Pons (tissue), 1 donor: ENCODE measurements around the gene TMEM266.

ENCODE experiments used
- DNase-seq: peaks from one replicate; pipeline ENCODE4 v3.0.0-alpha.2; 2016; ENCODE audit warnings: low spot score

TMEM266 gene

GRCh38 chr15:76162784-76163456 is 103.1 kb downstream of the TMEM266 start:
- no peak for DNase-seq

- DNase-seq, result no peak
These were observed 103.9 kb downstream of the TMEM266 start for GRCh38 chr15:76163457-76164295.

- no peak for DNase-seq
These were observed 104.8 kb downstream of the TMEM266 start for GRCh38 chr15:76164602-76165001.

DNA sequence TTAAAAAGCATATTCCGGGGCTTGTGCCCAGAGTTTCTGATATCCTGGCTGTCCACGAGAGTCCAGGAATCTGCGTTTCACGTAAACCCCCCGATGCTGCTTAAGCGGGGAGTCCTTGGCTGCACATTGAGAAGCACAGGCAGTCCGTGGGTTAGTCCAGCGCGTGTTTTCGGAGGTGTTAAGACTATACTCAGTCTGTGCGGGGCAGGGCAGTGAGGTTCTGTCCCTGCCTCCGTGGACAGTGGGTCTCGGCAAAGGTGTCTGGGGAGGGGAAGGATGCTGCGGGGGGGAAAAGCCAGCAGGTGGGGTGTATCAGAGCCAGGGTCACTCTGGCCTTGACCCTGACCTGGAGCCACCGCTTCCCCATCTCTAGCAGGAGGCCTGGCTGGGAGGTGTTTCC is 106.2 kb downstream of the TMEM266 start:
- DNase-seq, result no peak

DNA sequence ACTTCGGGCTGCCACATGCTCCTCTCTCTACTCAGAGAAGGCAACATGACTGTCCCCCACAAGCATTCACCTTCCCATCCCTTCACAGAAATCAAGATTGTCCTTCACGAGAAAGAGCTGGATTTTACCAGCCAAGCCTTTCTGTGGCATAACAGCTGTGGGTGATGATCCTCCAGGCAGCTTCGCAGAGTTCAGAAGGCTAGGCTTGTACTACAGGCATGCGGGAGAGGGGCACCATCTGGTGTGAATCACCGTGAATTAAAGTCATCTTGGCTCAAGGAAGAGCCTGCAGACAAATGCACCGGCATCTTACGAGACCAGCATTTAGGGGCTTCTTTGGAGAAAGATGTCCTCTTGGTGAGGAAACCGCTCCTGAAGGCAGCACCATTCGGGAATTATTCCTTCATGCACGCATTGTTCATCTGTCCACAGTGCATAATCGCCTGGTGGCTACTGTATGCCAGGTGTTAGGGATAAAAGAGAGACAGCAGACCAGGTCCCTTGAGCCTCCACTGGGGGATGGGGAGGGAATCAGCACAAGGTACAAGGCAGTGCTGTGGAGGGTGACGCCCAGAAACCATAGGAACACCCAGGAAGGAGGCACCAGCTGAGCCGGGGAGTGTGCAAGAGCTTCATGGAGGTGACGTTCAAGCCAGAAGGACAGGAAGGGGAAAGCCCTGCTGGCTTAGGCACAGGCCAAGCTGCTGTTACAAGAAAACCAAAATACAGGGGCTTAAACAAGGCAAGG is 108.6 kb downstream of the TMEM266 start:
- no peak for DNase-seq

DNA sequence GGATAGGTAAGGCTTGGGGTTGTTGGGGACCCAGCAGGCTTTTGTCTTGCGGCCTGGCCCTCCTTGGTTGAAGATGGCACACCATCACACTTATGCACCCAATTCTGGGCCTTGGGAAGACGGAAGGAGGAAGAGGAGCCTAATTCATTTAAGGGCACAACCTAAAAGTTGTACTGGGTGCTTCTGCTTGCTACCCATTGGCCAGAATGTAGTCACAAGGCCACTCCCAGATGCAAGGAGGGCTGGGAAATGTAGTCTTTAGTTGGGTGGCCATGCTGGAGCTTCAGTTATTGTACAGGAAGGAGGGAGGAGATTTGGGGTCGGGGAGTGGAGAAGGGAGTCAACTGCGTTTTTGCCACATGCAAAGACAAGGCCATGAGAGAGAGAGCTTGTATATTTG is 109.2 kb downstream of the TMEM266 start:
- no peak for DNase-seq

- no peak for DNase-seq
These were observed 110.4 kb downstream of the TMEM266 start for GRCh38 chr15:76169911-76170800.

- no peak for DNase-seq
These were observed 113.0 kb downstream of the TMEM266 start for GRCh38 chr15:76172782-76173181.

DNA sequence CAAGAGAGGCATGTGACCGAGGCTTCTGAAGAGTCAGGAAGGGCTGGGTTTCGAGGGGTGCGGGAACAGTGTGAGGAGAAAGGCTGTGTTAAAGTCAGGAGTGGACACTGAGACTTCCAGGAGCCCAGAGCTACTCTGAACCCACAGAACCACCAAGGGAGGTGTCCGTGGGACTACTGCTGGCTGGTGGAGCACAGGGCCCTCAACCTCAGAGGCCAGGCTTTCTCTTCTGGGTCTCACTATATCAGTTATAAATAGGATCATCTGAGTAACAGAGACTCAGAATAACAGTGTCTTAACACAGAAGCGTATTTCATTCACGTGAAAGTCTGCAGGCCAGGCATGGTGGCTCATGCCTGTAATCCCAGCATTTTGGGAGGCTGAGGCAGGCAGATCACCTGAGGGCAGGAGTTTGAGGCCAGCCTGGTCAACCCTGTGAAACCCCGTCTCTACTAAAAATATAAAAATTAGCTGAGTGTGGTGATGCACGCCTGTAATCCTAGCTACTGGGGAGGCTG is 113.6 kb downstream of the TMEM266 start:
- DNase-seq, result no peak

- no peak for DNase-seq
These were observed 114.9 kb downstream of the TMEM266 start for GRCh38 chr15:76174654-76175053.

DNA sequence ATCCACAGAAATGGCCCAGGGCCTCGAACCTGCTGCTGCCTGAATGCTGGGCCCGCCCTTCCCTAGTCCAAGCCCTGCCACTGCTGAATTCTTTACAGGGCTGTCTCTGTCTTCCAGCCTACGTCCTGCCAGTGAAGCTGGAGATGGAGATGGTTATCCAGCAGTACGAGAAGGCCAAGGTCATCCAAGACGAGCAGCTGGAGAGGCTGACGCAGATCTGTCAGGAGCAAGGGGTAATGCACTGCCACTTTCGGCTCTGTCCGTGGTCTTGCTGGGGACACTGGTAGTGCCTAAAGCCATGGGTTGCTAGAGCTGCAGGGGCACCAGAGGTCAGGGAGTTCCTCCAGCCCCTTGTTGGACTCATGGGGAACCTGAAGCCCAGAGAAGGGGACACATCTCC is 115.7 kb downstream of the TMEM266 start:
- no peak for DNase-seq

DNA sequence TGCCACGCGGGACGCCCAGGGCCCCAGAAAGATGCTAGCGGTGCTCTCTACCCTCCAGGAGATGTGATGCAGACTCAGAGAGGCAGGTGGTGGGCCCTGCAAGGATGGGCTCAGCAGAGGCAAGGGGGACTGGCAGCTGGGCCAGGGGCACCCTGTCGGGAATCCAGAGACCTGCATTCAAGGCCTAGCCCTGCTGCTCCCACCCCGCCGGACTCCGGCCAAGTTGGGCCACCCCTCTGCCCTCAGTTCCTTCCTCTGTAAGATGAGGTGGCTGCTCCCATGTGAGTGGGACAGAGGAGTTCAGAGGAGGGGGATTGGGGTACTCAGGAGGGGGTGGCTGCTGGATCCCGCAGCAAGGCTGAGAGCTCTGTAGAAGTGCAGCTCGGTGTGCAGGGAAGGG is 116.3 kb downstream of the TMEM266 start:
- DNase-seq, result no peak

- DNase-seq, result no peak
These were observed 116.8 kb downstream of the TMEM266 start for GRCh38 chr15:76176487-76177085.

DNA sequence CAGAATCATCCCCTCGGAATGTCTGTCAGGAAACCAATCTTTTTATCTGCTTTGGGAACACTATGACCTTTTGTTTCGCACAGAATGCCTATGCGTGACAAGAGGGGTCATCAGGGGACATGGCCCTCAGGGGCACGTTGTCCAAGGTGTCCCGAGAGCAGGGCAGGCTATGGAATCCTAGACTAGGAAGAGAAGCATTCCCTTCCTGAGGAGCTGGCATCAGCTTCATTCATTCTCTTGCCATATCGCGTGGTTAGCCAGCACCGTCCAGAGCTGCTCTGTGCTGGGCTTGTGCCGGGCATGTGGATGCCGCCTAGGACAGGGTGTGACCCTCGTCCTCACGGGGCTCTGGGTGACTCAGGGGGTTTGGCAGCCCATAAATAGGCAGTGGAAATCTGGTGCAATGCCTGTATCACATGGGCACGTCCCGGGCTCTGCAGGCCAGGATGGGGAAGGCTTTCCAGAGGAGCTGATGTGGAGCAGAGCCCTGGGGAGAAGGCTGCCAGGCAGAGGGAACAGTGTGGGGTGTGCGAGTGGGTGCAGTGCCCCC is 117.8 kb downstream of the TMEM266 start:
- no peak for DNase-seq

- DNase-seq, result no peak
These were observed 118.7 kb downstream of the TMEM266 start for GRCh38 chr15:76178296-76179000.

DNA sequence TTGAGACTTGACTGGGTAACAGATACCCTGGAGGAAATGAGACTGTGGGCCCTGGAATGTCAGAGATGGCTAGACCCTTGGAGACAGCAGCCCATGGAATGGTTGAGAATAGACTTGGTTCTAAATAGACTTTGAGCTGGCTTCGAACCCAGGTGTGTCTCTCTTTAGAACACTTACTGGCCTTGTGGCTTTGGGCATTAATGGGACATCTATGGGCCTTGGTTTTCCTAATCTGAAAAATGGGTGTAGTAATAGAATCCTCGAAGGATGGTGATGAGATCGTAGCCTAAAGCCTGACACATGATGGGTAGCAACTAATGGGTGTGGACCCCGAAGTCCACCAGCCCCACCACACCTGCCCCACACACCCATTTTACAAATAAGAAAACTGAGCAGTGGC is 119.2 kb downstream of the TMEM266 start:
- DNase-seq, result no peak

DNA sequence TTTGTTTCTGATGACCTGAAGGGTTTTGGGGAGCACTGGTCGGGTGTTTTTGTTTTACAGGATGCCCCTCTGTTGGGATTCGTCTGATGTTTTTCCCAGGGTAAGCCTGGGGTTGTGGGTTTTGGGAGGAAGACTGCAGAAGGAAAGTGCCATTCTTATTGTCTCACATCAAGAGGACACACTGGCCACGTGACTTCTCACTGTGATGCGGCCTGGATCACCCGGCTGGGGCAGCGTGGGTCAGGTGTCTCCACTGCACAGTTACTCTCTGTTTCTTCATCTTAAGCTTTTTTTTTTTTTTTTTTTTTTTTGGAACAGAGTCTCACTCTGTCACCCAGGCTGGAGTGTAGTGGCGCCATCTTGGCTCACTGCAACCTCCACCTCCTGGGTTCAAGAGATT is 120.5 kb downstream of the TMEM266 start:
- no peak for DNase-seq

DNA sequence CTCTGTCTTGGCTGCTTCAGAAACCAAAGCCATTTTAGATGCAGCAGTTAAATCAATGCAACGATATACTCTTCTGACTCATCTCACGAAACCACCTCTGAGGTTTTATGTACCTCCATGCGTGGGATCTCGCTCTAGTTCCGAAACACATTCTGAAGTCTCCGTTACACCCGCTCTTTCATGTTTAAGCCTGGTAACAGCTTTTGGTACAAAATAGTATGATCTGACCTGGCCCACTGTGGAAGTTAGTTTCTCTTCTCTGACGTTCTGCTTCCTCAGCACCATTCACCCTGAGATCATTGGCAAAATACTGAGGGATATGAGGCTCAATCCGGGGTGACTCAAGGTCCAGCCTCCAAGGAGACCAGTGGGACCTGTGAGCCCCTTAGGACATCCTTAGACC is 121.9 kb downstream of the TMEM266 start:
- DNase-seq, result no peak

- DNase-seq, result no peak
These were observed 124.3 kb downstream of the TMEM266 start for GRCh38 chr15:76183930-76184649.

DNA sequence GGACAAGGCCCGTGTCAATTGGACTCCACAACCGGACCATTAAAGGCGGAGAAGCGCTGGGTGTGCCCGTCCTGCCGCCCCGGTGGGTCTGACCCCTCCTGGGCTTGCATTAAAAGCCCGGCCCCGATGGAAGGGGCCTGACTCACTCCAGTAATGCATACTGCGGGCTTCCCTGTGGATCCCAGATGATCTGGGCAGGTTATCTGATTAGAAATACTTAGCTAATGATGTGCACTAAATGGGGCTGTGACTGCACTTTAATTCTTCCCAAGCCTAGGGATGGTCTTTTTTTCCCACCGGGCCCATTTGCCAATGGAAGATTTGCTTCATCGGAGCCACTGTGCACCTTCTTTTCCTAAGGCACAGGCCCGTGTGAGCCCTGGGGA is 124.9 kb downstream of the TMEM266 start:
- no peak for DNase-seq
